NCI-H2196 treated with DMSO at 0.1 percent for 48 hours (cell line): ENCODE data around the gene FRMD3.

ENCODE experiments used
- DNase-seq: peaks from one replicate; lab custom pipeline; 2025; ENCODE audit not compliant: unreplicated experiment; lab: John Stamatoyannopoulos, UW

Gene FRMD3

DNA sequence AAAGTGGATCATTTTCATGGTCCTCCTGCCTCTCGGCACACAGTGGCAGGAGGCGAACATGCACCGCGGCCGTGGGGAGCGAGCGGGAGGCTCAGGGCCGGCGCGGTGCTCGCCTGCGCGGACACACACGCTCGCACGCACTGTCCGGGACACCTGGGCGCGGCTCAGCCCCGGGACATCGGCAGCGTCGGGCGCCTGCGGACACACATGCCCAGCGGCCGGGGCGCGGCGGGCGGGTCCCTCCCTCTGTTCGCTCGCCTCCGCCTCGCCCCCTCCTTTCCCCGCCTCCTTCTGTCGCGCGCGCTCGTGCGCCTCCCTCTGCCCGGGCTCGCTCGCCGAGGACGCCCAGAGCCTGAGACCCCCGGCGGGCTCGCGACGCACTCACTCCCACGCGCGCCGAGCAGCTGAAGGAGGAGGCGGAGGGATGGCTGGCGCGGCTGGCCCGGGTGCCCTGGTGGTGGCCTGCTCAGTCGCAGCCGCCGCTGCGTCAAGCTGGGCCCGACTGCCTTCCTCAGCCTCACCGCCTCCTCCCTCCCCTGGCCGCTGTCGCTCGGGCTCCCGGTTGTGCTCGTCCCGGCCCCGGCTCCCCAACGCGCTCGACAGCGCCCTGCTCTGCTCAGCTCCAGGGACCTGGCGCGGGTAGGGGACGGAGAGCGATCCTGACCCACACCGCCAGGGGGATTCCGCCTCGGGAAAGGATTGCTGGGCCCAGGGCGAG, at the start of gene FRMD3:
Gene FRMD3, minus strand, starts transcription at position 230 of the 718 bp plus-strand sequence. Its CDS starts 170 bp downstream, at position 60.
- DNase-seq: peak; percentile 61

DNA sequence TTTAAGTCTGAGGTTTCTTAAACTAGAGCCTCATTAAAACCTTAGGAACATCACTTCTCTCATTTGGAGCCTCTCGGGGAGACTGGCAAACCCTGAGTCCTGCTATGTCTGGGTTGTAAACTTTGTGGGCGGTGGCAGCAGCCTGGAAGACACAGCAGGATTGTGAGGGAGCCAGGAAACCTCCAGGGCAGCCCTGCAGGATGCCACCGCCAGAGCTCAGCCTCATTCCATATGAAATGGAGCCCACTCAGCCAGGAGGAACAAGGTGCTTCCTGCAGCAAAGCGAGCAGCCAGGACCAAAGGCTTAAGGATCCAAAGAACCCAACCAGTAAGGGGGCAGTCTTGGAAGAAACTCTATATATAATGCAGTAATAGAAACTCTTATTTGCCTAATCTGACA, 46.8 kb upstream of the FRMD3 start:
- no peak for DNase-seq

DNA sequence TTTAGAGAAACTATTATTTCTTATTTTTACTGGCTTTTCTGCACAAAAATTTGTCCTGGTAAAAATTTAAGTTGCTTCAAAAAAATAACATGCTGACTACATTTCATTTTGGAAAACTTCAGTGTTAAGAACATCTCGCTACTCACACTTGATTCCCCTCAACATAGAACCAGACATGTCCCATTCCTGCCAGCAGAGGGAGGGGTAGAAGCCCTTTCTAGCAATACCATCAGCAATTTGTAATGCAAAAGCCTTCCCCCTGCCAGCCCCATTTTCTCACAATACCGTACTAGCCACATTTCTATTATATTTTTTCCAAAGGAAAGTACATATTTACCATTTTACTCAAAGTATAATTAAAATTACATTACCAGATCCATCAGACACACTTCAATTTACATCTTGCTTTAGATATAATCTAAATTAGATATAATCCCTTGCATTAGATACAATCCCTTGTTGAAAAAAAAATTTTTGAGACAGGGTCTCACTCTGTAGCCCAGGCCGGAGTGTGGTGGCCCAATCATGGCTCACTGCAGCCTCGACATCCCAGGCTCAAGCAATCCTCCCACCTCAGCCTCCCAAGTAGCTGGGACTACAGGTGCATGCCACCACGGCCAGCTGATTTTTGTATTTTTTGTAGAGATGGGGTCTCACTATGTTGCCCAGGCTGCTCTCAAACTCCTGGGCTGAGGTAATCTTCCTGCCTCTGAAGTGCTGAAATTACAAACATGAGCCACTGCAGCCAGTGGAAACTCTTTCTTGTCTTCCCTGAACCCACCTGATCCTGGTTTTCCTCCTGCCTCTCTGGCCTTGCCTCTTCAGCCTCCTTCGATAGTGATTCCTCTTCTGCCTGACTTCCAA, 45.2 kb upstream of the FRMD3 start:
- peak; percentile 8 for DNase-seq

DNA sequence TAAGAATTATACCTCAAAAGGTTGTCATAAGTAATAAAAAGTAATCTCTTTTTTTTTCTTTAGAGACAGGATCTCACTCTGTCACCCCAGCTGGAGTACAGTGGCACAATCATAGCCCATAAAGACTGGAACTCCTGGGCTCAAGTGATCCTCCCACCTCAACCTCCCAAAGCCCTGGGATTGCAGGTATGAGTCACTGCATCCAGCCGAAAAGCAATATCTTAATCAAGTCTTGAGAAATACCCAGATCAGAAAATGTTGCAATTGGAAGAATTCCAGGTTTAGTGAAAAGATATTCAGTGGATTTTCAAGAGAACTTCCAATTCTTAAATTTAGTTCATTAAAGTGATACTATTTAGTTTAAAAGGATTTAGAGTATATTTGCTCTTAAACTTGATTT, 43.8 kb upstream of the FRMD3 start:
- DNase-seq: no peak

DNA sequence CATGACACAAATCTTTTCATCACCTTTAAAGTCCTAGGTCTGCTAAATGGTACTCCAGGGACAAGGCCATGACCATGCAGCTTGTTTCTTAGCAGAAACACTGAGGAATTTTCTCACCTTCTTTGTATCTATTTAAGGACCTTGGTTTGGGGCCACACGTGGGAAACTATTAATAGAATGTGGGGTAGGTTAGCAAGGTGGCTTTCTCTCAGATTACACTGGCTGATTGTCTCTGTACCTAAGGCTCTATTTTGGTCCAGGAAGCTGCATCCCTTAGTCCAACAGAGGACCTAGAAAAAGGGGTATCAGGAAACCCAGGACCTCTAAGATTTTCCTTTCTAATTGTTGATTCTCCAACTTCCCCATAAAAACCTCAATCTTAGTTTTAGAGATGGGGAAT, 36.3 kb upstream of the FRMD3 start:
- no peak for DNase-seq

DNA sequence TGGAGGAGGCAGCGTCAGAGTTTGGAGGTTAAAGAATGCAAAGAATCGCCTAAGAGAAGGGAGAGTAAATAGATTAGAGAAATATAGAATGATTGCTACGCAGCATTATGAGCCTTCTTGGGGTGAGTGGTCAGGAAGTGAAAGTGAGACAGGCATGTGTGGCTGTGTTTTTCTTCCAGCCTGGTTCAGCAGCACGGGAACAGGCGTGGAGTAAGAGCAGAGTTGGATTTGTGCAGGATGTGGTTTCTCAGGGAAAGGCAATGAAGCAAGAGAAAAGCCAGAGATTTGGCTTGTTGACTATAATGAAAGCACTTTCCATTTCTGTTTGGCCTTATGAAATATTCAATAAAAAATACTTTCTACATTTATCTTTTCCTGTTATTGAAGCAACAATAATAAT, 34.3 kb upstream of the FRMD3 start:
- DNase-seq: no peak

DNA sequence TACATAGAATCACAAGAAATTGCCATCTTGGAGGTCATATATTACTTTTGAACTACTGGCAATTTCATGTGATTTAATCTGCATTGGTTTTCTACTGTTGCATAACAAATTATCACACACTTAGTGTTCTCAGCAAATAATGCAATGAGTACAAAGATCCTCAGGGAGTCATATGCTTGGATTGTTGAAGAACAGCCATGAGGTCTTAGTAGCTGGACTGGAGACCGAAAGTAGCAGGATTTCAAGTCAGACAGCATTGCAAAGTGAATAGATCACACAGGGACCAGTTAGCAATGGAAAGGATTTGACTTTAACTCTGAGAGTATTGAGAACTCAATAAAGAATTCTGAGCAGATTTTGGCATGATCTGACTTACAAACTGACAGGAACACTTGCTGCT, 32.2 kb upstream of the FRMD3 start:
- DNase-seq: no peak

DNA sequence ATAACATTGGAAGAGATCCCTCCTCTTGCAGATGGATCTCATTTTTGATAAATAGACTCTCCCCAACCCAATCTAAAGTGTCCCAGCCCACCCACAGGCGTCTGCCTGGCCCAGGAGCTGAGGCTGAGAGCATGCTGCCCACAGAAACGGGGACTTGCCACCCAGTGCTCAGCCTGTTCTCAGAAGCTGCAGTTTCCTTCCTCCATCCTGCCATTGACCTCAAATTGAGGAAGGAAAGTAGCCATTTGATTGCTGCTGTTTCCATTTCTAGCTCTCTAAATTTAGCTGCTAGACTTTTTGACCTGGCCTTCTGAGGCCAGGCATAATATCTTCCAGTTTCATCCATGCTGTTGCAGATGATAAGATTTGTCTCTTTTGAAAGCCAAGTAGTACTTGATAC, 31.1 kb upstream of the FRMD3 start:
- no peak for DNase-seq

DNA sequence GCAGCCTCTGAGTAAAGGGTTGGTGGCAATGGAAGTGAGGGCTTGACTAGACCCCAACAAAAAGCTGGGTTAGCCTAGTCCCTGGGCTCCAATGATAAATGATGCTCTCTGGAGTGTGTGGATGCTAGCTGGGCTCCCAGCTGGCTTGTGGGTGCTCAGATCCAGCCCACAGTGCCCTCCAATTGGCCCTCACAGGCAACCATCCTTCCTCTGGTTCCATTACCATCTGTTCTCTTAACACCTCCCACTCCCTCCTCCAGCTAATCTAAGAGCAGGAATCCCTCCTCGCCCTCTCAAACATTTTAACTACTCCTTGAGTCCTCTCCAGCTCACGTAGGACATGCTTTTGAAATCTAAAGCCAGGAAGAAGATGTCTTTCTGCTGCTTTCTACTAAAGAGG, 25.2 kb upstream of the FRMD3 start:
- no peak for DNase-seq

DNA sequence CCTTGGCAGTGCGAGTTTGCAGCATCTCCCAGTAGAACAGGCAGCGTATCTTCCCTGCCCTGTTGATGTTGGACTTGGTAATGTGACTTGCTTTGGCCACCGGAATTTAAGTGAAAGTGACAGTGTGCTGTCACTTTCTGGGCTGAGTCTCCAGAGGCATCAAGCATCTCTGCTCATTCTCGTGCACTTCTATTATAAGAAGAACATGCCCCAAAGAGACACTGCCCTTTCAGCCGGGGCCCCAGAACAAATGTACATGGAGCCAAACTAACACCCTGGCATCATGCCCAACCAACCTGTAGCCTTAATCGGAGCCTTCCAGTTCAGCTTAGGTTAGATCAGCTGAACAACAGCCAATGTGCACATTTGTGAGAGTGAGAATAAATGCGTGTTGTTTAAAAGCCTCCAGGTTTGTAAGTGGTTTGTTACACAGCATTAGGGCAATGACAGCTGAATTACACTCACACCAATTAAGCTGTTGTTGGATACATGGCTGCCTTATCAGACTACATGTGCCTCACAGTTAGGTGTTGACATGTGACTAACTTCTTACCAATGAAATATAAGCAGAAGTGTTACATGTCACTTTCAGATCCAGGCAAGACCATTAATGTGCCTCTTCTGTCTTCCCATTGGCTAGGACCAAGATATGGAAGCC, 22.1 kb upstream of the FRMD3 start:
- no peak for DNase-seq

DNA sequence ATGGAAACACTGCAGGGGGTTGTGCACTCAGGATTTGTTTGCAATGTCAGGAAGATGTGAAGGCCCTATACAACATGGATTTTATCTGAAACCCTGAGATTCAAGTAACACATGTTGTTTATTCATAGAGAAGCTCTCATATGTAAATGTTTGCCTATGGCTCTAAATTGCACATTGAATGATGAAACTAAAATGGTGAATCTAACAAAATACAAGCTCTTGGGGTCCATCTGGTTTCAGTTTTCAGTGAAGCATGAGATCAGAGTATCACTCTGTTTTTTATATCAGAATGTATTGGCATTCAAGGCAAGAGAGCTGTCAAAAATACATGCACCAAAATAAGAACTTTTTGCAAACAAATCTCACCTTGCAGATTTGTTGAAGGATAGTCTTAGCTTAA, 19.6 kb upstream of the FRMD3 start:
- DNase-seq: no peak

DNA sequence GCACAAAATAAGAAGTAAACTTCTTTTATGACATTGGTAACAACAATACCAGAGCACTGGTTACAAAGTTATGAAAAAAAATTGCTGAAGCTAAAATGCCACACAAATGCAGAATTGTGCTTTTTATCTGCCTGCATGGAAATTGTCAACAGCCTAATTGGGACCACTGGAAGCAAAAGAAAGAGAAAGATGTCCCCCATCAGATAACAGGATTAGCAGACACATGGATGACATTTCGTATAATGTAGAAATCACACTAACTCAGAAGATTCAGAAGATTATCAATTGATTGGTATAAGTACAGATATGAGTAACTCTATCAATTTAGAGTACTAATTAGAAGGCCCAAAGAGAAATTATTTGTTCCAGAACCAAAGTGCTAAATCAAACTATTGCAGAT, 19.1 kb upstream of the FRMD3 start:
- no peak for DNase-seq

DNA sequence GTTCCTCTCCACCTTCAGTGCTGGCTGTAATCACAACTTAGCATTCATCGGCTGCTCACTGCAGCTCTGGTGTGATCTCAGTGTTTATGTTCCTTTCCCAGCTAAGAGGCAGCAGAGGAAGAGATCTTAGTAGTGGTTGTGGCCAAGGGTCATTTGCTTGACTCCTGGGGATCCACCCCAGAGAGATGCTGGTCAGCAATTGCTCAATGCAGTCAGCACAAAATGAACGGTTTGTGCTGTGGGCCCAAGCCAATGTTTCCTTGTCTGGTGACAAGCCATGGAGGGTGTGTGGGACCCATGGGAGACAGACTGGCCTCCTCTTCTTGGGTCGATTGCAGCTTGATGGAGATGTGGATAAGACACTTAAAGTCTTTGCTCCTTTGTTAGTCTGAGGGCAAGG, 16.1 kb upstream of the FRMD3 start:
- DNase-seq: no peak

DNA sequence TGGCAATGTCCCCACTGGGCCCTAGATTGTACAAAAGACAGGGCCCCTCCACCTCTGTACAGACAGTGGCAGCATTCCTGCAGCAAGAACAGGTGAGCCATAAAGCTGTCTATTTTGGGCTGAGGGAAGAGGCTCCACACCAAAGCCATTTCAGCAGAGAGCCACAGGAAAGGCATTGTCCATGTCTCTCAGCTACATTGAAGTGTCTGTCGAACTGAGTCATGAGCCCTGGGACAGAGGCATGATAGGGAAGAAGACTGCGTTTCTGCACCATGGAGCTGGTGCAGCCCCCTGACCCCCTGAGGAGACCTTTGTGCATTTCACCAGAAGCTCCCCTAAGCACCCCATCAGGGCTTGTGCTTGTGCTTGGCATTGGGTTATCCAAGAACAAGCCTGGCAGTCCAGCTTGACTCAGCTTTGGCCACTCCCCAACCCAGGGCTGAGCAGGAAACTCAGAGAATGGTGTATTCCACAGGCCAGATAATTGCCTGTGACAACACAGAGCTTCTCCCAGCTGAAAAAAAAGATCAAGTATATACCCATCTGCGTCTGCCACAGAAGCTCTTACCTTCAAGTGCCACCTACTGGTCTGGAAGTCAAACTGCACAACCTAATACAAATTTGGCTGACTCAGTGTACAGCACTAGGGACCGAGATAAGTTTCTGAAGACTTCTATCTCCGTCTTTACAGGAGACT, 5.9 kb upstream of the FRMD3 start:
- DNase-seq: peak; percentile 61

DNA sequence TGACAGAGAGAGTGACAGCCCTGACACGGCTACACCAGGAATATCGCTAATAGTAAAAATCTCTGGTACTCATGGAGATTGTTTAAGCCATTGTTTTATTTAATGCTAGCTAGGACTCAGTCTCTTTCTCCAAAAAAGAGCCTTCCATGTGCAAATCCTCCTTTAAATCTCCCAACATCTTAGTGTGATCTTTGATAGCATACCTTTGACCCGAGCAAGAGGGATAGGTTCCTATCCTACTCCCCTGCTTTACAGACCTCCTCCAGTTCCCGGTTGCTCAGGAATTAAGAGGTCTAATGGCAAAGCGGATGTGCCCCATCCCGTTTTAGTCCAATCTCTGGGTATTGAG, 663 bp upstream of the FRMD3 start:
- no peak for DNase-seq

DNA sequence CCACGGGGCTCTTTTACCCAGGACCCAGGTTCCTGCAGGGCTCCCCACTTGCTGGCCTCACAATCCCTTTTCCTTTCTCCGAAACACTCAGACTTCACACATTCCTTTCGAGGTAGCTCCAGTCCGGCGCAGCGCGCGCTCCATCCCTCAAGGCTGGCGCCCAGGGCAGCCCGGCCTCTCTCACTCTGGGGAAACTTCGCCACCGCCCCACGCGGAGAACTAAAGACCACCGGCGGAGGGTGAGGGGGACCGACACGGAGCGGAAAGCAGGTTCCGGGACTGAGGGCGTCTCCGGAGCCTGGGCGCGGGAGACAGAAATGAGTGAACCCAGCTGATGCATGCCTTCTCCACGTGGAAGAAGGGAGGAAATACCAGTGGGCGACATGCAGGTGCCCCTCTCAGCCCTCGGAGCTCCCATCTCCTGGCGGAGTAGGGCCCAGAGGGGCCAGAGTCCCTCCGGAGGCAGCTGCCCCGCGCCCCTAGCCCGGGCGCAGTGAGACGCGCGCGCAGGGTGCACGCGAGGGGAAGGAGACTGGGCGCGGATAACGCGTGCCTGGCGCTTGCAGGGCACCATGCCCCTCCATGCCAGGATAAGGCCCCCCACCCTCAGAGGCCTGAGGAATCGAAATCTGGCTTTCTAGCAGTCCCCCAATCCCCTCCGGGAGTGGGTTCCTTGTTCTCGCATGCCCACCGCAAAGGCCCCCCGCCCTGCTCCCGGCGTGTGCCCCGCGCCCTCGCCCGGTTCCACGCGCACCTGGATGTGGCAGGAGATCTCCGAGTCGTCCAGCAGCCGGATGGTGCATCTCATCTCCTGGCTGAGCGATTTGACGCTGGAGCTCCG, 650 bp downstream of the FRMD3 start:
- no peak for DNase-seq

DNA sequence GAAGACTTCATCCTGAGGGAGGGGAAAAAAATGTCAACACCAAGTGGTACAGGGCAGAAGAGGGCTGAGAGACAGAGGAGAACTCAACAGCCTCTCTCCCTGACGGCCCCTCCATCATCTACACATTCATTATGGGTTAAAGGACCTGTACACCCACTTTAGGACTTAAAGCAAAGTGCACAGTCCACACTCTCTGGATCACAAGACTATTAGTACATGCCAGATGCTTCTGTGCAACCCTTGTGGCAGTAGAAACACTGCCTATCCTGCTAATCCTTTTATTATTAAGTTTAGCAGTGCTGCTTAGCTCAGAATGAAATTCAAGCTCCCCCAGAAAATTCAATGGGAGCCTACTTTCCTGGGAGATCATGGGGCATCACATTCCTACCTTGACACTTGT, 1.9 kb downstream of the FRMD3 start:
- no peak for DNase-seq

DNA sequence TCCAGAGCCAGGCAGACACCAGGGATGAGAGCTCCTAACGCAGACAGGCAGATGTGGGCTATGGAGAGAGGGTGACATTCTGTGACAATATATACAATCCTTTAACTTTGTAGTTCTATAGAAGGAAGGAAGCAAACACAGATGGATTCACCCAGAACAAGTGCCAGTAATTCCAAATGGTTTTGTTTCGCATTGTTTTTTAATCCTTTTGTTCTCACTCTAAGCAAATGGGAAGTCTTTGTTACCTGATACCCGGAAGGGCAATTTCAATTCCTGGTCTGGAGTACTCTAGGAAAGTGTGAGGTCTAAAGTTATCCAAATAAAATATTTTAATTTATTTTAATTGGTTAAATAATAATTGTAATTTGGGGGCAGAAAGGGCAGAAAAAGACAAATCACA, 2.5 kb downstream of the FRMD3 start:
- DNase-seq: no peak

DNA sequence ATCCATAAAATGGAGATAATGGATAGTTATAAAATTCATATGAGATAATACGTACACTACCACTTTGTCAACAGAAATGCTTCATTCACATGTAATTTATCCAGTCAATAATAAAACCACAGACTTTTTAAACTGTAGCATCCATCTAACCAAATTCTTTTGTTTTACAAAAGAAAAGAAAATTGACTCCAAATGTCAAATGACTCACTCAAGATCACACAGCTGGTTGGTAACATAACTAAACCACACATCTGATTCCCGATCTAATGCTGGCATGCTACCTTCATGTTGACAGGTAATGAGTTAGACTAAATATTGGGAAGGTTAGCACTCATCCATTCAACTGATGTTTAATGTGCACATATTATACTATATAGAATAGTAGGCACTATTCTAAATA, 4.9 kb downstream of the FRMD3 start:
- no peak for DNase-seq

DNA sequence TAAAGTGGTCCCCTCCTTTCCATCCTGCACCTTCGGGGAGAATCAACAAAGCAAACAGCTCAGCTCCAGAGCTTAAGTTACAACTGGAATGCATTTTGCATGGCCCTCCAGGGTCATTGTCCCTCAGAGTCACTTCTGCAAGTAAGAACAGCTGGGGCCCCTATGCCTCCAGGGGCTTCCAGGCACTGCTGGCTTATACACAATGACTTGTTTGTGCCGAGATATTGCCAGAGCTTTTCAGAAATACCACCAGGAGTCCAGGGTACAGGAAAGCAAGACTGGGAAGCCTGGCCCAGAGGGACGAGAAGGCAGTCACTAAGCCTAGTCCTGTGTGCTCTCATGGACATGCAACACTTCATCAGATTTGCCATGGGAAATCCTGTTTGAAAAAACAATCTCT, 11.3 kb downstream of the FRMD3 start:
- DNase-seq: no peak

DNA sequence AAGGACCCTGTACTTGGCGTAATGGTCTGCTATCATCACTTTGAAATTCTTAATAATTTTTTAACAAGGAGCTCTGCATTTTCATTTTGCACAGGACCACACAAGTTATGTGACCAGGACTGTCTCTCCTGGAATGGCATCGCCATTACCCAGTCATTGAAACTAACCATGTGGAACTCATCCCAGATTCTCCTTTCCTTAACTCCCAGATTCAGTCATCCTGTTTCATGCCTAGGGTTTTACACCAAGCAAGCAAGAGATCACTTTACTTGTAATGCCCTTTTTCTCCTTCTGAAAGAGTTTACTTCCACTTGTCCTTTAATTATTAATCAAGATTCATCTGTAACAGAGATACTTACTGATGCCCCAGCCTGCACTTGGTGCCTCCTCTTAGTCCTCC, 12.0 kb downstream of the FRMD3 start:
- no peak for DNase-seq
